Psoas muscle (tissue), 8 donors: ENCODE results near the gene C2CD4C. TPM values are rescaled to one million over a fixed set of nuclear protein-coding genes. Genes with fewer than 3 reads are reported as not detected.

ENCODE experiments used
- ATAC-seq, 4 donors: fragments of 200-7000 bp; cut with Tn5 transposase; one replicate each; pipeline ENCODE4 v1.9.1; 2020; ENCODE audit warnings: moderate library complexity in 3 of 4, mild to moderate bottlenecking in 2 of 4
- DNase-seq, 2 donors: peaks; one replicate each; pipeline ENCODE4 v3.0.0-alpha.2; 2020
- H3K27ac ChIP-seq: fragments of 200-600 bp; one replicate; pipeline ENCODE4 v1.8.0; 2022
- H3K27me3 ChIP-seq, 3 donors: fragments of 200-600 bp in 1 of 3; one replicate each; pipeline versions ENCODE4 v1.6.1 to v1.8.0; 2013 to 2022; ENCODE audit warnings: low read length in 2 of 3, mild to moderate bottlenecking in 2 of 3, moderate library complexity in 1 of 3; ENCODE audit not compliant: insufficient read depth in 3 of 3
- H3K36me3 ChIP-seq, 2 donors: fragments of 200-600 bp in 1 of 2; one replicate each; pipeline versions ENCODE4 v1.6.1 to v1.8.0; 2013 to 2022; ENCODE audit warnings: low read depth in 1 of 2, mild to moderate bottlenecking in 1 of 2, moderate library complexity in 1 of 2; ENCODE audit not compliant: insufficient read depth in 1 of 2
- H3K4me1 ChIP-seq: fragments of 200-600 bp; one replicate; pipeline ENCODE4 v1.8.0; 2022
- H3K4me3 ChIP-seq: fragments of 200-600 bp; one replicate; pipeline ENCODE4 v1.8.0; 2022; ENCODE audit warnings: mild to moderate bottlenecking
- H3K9me3 ChIP-seq: fragments of 200-600 bp; one replicate; pipeline ENCODE4 v1.8.0; 2022
- WGBS, 3 donors: extraction: QIAGEN DNeasy Blood & Tissue Kit; methylation state at CpG; one replicate each; pipeline versions ENCODE4 v1.1.6 to v1.1.7; 2013; 5-methylcytosine and 5-hydroxymethylcytosine counted together
- intact Hi-C, 2 donors: fragments of 100-400 bp; cut with DNase I; formaldehyde crosslinking; loops; one replicate each; pipeline versions ENCODE4 v1.11.0 to v1.14.2; 2022
- polyA plus RNA-seq, 3 donors: library from polyadenylated mRNA; stranded (reverse); fragments of 200-250 nt; gene quantifications; one replicate each; pipeline ENCODE4 v1.2.3, GENCODE V29; 2013
- total RNA-seq, 4 donors: library from RNA; stranded (reverse); fragmentation: NEBNext Ultra II Directional in 2 of 4; extraction: Animal tissue kit (Norgen Biotek cat#: 25700) in 2 of 4; gene quantifications; one replicate each; pipeline versions ENCODE4 v1.2.1 to v1.2.4, GENCODE V29; 2021 to 2023
- TF ChIP-seq, protein P1 (sequence below): fragments of 200-600 bp; IDR thresholded peaks from one replicate; pipeline ENCODE4 v1.8.0; 2022; ENCODE audit warnings: antibody characterized with exemption
- donor health status: healthy with polysubstance abuse.
- donor health status: DM: no; HTN: no; CAD: no; lungs with moderate emphysema.
- donor health status: Bipolar disorder and iron deficiency.
- donor health status: healthy.
- donor health status: DM: yes; HTN: yes; CAD: no.
- donor health status: DM: no; HTN: no; CAD: no.
- donor health status: DM: no; HTN: no; CAD: no.
- donor health status: DM: yes; HTN: yes; CAD: no.

C2CD4C gene
- total and polyA plus RNA-seq, 7 donors, result 0.47 to 1.3 (median 0.97) TPM

DNA sequence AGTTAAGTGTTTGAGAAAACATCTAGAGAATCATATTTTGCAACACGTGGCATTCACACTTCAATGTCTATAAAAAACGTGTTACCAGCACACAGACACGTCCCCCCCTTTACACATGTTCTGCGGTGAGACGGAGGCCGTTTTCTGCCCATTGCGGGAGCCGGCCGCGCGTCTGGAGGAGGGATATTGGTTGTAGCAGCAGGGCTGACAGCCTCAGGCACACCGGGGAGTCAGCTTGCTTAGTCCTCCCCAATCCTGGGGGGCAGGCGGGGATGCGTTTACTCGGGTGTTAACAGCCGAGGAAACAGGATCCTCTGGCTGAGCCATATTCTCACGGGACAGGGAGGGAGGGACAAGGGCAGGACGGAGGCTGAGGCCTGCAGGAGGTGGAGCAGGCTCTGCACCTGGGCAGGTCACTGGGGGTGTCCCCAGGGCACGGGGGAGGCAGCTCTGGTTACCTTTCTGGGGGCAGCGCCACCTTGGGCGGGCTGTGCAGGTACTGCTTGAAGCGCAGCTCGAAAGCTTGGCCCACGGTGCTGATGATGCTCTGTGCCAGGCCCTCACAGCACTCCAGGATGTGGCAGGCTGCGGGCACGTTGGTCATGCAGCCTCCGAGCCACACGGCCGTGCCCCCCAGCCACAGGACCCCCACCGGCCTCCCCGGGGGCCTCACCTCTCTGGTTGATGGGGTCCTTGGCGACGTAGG lies 26.9 kb upstream of the C2CD4C start:
- ATAC-seq (peak; percentile 28 to 54 (median 42)), DNase-seq (no peak)
- peak overlapping the region; percentile 6 for H3K27ac ChIP-seq

DNA sequence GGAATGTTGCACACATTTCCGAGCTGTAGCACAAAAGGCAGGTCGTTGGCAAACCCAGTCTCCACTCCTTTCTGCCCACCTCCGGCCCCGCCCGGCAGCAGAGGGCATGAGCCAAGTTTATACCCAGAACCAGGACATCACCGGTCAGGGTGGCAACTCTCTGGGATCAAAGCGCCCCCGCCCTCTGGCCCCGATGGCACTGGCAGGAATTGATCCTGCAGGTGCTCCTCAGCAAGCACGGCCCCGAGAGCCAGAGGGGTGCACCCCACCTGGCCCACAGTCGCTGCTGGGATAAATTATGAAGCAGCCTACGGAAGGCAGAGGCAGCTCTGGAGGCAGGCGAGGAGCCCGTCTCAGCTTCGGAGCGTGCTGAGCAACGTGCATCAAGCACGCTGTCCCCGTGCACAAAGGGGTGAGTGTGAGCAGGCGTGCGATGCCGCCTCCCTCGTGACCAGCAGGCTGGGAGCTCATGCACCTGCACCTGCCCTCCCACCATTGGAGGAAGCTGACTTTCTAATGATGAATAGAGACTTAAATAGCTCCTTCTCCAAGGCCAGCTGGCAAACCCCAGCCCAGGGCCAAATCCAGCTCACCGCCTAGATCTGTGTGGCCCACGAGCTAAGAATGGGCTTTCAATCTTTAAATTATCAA lies 26.2 kb upstream of the C2CD4C start:
- Histone ChIP-seq H3K9me3 (no peaks in the 10 kb centered on the region), H3K36me3 (no peaks in the 10 kb centered on the region), H3K4me3 (no peak overlapping the region), H3K27me3 (peaks cover 0 to 6% (median 0%) of the 10 kb centered on the region in 3 donors), H3K4me1 (no peaks in the 10 kb centered on the region), H3K27ac (peak overlapping the region; percentile 6)
- intact Hi-C loops, result no loop called here
- 74 to 78% (median 74%) methylated on average over 26 of the region's 26 CpGs for WGBS, 3 donors
- peak in 1 of 2 donors; percentile 74 for DNase-seq
- TF ChIP-seq, protein P1, sequence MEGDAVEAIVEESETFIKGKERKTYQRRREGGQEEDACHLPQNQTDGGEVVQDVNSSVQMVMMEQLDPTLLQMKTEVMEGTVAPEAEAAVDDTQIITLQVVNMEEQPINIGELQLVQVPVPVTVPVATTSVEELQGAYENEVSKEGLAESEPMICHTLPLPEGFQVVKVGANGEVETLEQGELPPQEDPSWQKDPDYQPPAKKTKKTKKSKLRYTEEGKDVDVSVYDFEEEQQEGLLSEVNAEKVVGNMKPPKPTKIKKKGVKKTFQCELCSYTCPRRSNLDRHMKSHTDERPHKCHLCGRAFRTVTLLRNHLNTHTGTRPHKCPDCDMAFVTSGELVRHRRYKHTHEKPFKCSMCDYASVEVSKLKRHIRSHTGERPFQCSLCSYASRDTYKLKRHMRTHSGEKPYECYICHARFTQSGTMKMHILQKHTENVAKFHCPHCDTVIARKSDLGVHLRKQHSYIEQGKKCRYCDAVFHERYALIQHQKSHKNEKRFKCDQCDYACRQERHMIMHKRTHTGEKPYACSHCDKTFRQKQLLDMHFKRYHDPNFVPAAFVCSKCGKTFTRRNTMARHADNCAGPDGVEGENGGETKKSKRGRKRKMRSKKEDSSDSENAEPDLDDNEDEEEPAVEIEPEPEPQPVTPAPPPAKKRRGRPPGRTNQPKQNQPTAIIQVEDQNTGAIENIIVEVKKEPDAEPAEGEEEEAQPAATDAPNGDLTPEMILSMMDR, result no peak
- peak; percentile 89 to 98 (median 93) for ATAC-seq

More for the DNA sequence above, 26.9 kb upstream of the C2CD4C start:
- no peak overlapping the region for H3K4me3 ChIP-seq
- no peaks in the 10 kb centered on the region for H3K4me1 ChIP-seq
- 67 to 69% (median 68%) methylated on average over 32 to 33 of the region's 33 CpGs for WGBS, 3 donors
- TF ChIP-seq, protein P1, result no peak
- peaks cover 0 to 6% (median 0%) of the 10 kb centered on the region in 3 donors for H3K27me3 ChIP-seq
- no peaks in the 10 kb centered on the region for H3K9me3 ChIP-seq
- intact Hi-C loops, result no loop called here
- H3K36me3 ChIP-seq, result no peaks in the 10 kb centered on the region

- Histone ChIP-seq H3K4me3 (no peak overlapping the region), H3K27me3 (peaks cover 0 to 6% (median 0%) of the 10 kb centered on the region in 3 donors), H3K9me3 (no peaks in the 10 kb centered on the region), H3K36me3 (no peaks in the 10 kb centered on the region), H3K4me1 (no peaks in the 10 kb centered on the region), H3K27ac (no peak overlapping the region)
- no peak for ATAC-seq
- 88 to 90% (median 89%) methylated on average over 21 to 22 of the region's 22 CpGs for WGBS, 3 donors
- intact Hi-C loops, result no loop called here
- TF ChIP-seq, protein P1, result no peak
- no peak for DNase-seq
These were observed 25.4 kb upstream of the C2CD4C start for GRCh38 chr19:434152-434960.

DNA sequence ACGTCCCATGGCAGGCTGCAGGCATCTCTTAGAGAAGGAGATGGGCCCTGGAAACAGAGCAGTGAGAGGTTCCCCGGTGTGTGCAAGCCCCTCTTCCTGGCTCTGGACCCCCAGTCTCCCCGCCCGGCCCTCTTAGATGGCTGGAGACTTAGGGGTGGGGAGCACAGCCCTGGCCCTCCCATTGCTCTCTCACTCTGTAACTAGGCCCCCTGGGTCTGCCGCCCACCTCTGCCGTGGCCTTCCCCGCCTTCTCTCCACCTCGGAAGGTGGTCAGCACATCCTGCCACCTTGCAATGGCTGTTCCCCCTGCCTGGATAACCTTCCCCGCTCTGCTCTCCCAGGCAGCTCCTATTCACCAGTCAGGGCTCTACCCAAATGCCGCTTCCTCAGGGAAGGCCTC lies 21.8 kb upstream of the C2CD4C start:
- Histone ChIP-seq H3K4me3 (no peak overlapping the region), H3K9me3 (no peaks in the 10 kb centered on the region), H3K27ac (no peak overlapping the region), H3K36me3 (no peaks in the 10 kb centered on the region), H3K27me3 (peaks cover 0 to 8% (median 0%) of the 10 kb centered on the region in 3 donors), H3K4me1 (no peaks in the 10 kb centered on the region)
- DNase-seq, result no peak
- TF ChIP-seq, protein P1, result no peak
- WGBS, 3 donors, result 96 to 99% (median 96%) methylated on average over 9 to 10 of the region's 10 CpGs
- intact Hi-C loops, result no loop called here
- ATAC-seq, result no peak
